Naive thymus-derived CD4-positive, alpha-beta T cell (primary cell): ENCODE measurements around the gene ALPK1. TPM values are rescaled to one million over a fixed set of nuclear protein-coding genes. Genes with fewer than 3 reads are reported as not detected.

Experiments used
- ATAC-seq: fragments of 150-1000 bp; cut with Tn5 transposase; 2 replicates; pipeline ENCODE4 v1.10.0; 2021; ENCODE audit warnings: mild to moderate bottlenecking, moderate library complexity
- CTCF ChIA-PET: fragments of 350-600 bp; sonication (Branson Sonifier 250); formaldehyde crosslinking; loops from one replicate; lab custom pipeline; 2021; ENCODE audit warnings: antibody characterized with exemption; lab: Charles Lee
- POLR2A ChIA-PET: fragments of 350-600 bp; sonication (Branson Sonifier 250); formaldehyde crosslinking; loops from one replicate; lab custom pipeline; 2021; ENCODE audit warnings: antibody characterized with exemption, inconsistent platforms; lab: Charles Lee
- DNase-seq, 9 donors: peaks; one replicate each; pipeline versions ENCODE4 v3.0.0 to v3.0.0-alpha.2; 2020 to 2022; ENCODE audit warnings: mixed read lengths in 1 of 9
- H3K27ac ChIP-seq: one replicate; pipeline ENCODE4 v1.7.0; 2013; ENCODE audit warnings: mild to moderate bottlenecking, low read depth, low read length, moderate library complexity
- H3K27me3 ChIP-seq, 2 donors: one replicate each; pipeline ENCODE4 v1.7.0; 2013; ENCODE audit warnings: low read length in 2 of 2, mild to moderate bottlenecking in 2 of 2, moderate library complexity in 2 of 2; ENCODE audit not compliant: control insufficient read depth in 2 of 2, insufficient read depth in 2 of 2
- H3K36me3 ChIP-seq, 3 experiments: 1 replicate in 2 of 3; 2 replicates in 1 of 3; pipeline ENCODE4 v1.7.0; 2013; ENCODE audit warnings: low read length in 3 of 3, mild to moderate bottlenecking in 3 of 3, moderate library complexity in 1 of 3; ENCODE audit not compliant: insufficient read depth in 3 of 3, control insufficient read depth in 2 of 3
- H3K4me1 ChIP-seq, 2 donors: one replicate each; pipeline ENCODE4 v1.7.0; 2013; ENCODE audit warnings: low read length in 2 of 2, mild to moderate bottlenecking in 2 of 2, moderate library complexity in 1 of 2; ENCODE audit not compliant: control insufficient read depth in 2 of 2, insufficient read depth in 2 of 2
- H3K4me3 ChIP-seq: 2 replicates; pipeline ENCODE4 v1.7.0; 2013; ENCODE audit warnings: mild to moderate bottlenecking, low read length
- H3K9me3 ChIP-seq, 3 experiments: 1 replicate in 2 of 3; 2 replicates in 1 of 3; pipeline ENCODE4 v1.7.0; 2013; ENCODE audit warnings: low read length in 3 of 3; ENCODE audit not compliant: control insufficient read depth in 2 of 3
- H3K27ac Mint-ChIP-seq, 9 donors: one replicate each; pipeline ENCODE4 v1.8.0; 2020 to 2022; ENCODE audit warnings: mixed read lengths in 9 of 9, mild to moderate bottlenecking in 8 of 9, moderate library complexity in 5 of 9, inconsistent platforms in 2 of 9
- H3K27me3 Mint-ChIP-seq, 5 donors: one replicate each; pipeline ENCODE4 v1.8.0; 2021 to 2022; ENCODE audit warnings: mixed read lengths in 5 of 5, mild to moderate bottlenecking in 1 of 5
- H3K36me3 Mint-ChIP-seq, 5 donors: one replicate each; pipeline ENCODE4 v1.8.0; 2020 to 2022; ENCODE audit warnings: mixed read lengths in 5 of 5, mild to moderate bottlenecking in 3 of 5, inconsistent platforms in 1 of 5
- H3K4me1 Mint-ChIP-seq, 7 donors: one replicate each; pipeline ENCODE4 v1.8.0; 2020 to 2022; ENCODE audit warnings: mixed read lengths in 7 of 7, mild to moderate bottlenecking in 3 of 7, inconsistent platforms in 1 of 7
- H3K4me3 Mint-ChIP-seq, 10 donors: one replicate each; pipeline ENCODE4 v1.8.0; 2020 to 2022; ENCODE audit warnings: mild to moderate bottlenecking in 10 of 10, mixed read lengths in 10 of 10, moderate library complexity in 6 of 10, inconsistent platforms in 2 of 10
- H3K9me3 Mint-ChIP-seq, 11 donors: one replicate each; pipeline ENCODE4 v1.8.0; 2020 to 2022; ENCODE audit warnings: mixed read lengths in 11 of 11, mild to moderate bottlenecking in 4 of 11, inconsistent platforms in 1 of 11, moderate library complexity in 1 of 11
- intact Hi-C, 2 donors: fragments of 100-400 bp; cut with micrococcal nuclease; formaldehyde crosslinking; loops; one replicate each; pipeline ENCODE4 v1.15.1; 2023
- polyA plus RNA-seq, 2 donors: library from polyadenylated mRNA; unstranded; fragments of 300-500 nt; fragmentation: Illumina TruSeq; gene quantifications; one replicate each; pipeline ENCODE4 v1.2.3, GENCODE V29; 2021
- total RNA-seq, 6 experiments: library from RNA in 5 of 6; stranded (reverse) in 5 of 6; gene quantifications; 1 replicate in 5 of 6; 2 replicates in 1 of 6; pipeline ENCODE4 v1.2.3 and lab custom pipeline; 2021 to 2026

The ALPK1 gene
- total and polyA plus RNA-seq, 7 experiments from 2014 or later = 5.0 to 35.0 (median 18.8) TPM

DNA sequence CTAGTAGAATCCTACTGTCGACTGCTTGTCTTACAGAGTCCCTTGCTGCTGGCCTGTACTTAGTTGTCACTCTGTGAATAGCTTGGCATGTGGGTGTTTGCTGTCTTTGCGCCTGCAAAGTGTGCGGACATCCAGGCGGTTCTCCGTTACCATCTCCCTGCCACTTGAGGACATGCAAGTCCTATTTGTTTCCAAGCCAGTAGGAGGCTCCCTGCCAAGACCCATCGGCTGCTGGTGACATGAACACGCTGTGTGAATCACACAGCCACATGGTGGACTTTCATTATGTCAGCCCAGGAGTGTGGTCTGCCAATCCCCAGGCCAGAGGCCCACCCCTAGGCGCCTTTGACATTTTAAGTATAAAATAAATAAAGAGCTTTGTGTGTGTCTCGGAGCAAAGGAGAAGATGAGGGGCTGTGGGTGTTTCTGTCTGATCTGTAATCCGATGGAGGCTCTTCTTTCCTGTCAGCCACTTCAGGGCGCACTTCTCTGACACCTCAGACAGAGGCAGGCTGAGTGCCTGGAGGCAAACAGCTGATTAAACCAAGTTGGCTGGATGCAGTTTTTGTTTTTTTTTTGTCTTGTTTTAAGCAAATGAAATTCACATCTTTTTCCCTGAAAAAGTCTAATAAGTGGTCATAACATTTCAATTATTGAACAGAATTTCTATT lies 51.5 kb downstream of the ALPK1 start:
- H3K27ac ChIP-seq = no peak overlapping the region
- no peaks in the 10 kb centered on the region for H3K4me1 ChIP-seq
- Mint-ChIP-seq H3K9me3 (peaks cover 0 to 15% (median 0%) of the 10 kb centered on the region in 11 donors), H3K36me3 (peaks cover 3 to 43% (median 29%) of the 10 kb centered on the region in 5 donors), H3K27ac (no peak overlapping the region), H3K4me3 (no peak overlapping the region), H3K27me3 (no peaks in the 10 kb centered on the region), H3K4me1 (no peaks in the 10 kb centered on the region)
- no peaks in the 10 kb centered on the region for H3K9me3 ChIP-seq
- intact Hi-C loops = no loop called here
- no peaks in the 10 kb centered on the region for H3K36me3 ChIP-seq
- ATAC-seq = no peak
- H3K4me3 ChIP-seq = no peak overlapping the region
- DNase-seq = no peak
- CTCF ChIA-PET = no interaction called here
- POLR2A ChIA-PET = no interaction called here
- no peaks in the 10 kb centered on the region for H3K27me3 ChIP-seq

DNA sequence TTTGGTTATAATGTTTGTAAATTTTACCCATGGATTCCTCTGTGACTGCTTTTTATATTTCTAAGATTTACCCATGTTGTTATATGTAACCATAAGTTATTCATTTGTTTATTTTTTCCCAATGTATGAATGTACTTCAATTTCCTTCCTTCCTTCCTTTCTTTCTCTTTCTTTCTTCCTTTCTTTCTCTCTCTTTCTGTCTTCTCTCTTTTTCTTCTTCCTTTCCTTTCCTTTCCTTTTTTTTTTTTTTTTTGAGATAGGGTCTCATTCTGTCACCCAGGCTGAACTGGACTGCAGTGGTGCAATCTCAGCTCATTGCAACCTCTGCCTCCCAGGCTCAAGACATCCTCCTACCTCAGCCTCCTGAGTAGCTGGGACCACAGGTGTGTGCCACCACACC lies 55.6 kb downstream of the ALPK1 start:
- Mint-ChIP-seq H3K36me3 (peaks cover 7 to 57% (median 41%) of the 10 kb centered on the region in 5 donors), H3K27me3 (no peaks in the 10 kb centered on the region), H3K4me1 (no peaks in the 10 kb centered on the region), H3K4me3 (no peak overlapping the region), H3K9me3 (peaks cover 0 to 15% (median 0%) of the 10 kb centered on the region in 11 donors), H3K27ac (no peak overlapping the region)
- ChIA-PET POLR2A (no interaction called here), CTCF (no interaction called here)
- Histone ChIP-seq H3K9me3 (no peaks in the 10 kb centered on the region), H3K27ac (no peak overlapping the region), H3K4me3 (no peak overlapping the region), H3K27me3 (no peaks in the 10 kb centered on the region), H3K36me3 (peaks cover 0 to 8% (median 0%) of the 10 kb centered on the region in 3 experiments), H3K4me1 (no peaks in the 10 kb centered on the region)
- ATAC-seq (no peak), DNase-seq (no peak)
- intact Hi-C loops = no loop called here

DNA sequence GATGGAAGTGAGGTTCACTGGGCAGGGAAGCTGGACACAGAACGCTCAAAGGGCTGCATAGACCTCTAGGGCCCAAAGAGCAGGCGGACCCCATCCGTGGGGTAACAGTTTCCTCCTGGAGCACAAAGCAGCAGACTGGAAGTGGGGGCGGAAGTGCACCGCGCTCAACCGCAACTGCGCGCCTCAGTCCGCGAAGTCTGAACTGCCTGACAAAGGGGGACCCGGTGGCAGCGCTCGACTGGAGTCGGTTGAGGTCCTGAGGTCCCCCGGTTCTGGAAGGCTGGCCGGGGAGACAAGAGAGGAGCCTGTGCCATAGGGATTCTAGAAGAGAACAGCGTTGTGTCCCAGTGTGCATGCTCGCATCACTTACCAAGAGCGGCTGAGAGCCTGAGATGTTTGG lies 58.5 kb downstream of the ALPK1 start:
- intact Hi-C loops = no loop called here
- Mint-ChIP-seq H3K27ac (no peak overlapping the region), H3K4me1 (no peaks in the 10 kb centered on the region), H3K27me3 (no peaks in the 10 kb centered on the region), H3K36me3 (peaks cover under 1 to 61% (median 47%) of the 10 kb centered on the region in 5 donors), H3K9me3 (peaks cover 0 to 13% (median 1%) of the 10 kb centered on the region in 11 donors), H3K4me3 (no peak overlapping the region)
- H3K27me3 ChIP-seq = peaks cover 0 to 2% of the 10 kb centered on the region in 2 donors
- DNase-seq (no peak), ATAC-seq (no peak)
- H3K27ac ChIP-seq = no peak overlapping the region
- POLR2A ChIA-PET = interaction anchor here (0.6 kb wide), 1 partner anchor 9 kb away, joined by 3 read pairs; no protein-coding TSS in a partner anchor
- H3K4me1 ChIP-seq = no peaks in the 10 kb centered on the region
- peaks cover 0 to 21% (median 0%) of the 10 kb centered on the region in 3 experiments for H3K36me3 ChIP-seq
- no peaks in the 10 kb centered on the region for H3K9me3 ChIP-seq
- CTCF ChIA-PET = no interaction called here
- no peak overlapping the region for H3K4me3 ChIP-seq

GRCh38 chr4:112357453-112357852 lies 60.3 kb downstream of the ALPK1 start:
- peaks cover 12 to 66% (median 48%) of the 10 kb centered on the region in 5 donors for H3K36me3 Mint-ChIP-seq
- H3K4me1 Mint-ChIP-seq = no peaks in the 10 kb centered on the region
- no peak for ATAC-seq

GRCh38 chr4:112357897-112358296 lies 60.7 kb downstream of the ALPK1 start:
- intact Hi-C loops = no loop called here
- Histone ChIP-seq H3K36me3 (peaks cover 0 to 21% (median 0%) of the 10 kb centered on the region in 3 experiments), H3K27ac (no peak overlapping the region), H3K9me3 (no peaks in the 10 kb centered on the region), H3K4me3 (no peak overlapping the region), H3K27me3 (peaks cover 0 to 4% of the 10 kb centered on the region in 2 donors), H3K4me1 (no peaks in the 10 kb centered on the region)
- Mint-ChIP-seq H3K27ac (no peak overlapping the region), H3K27me3 (no peaks in the 10 kb centered on the region), H3K4me1 (no peaks in the 10 kb centered on the region), H3K36me3 (peaks cover 14 to 66% (median 49%) of the 10 kb centered on the region in 5 donors), H3K4me3 (no peak overlapping the region), H3K9me3 (peaks cover 0 to 20% (median 10%) of the 10 kb centered on the region in 11 donors)
- ATAC-seq = no peak
- DNase-seq = no peak
- ChIA-PET POLR2A (no interaction called here), CTCF (no interaction called here)

More at GRCh38 chr4:112357453-112357852, 60.3 kb downstream of the ALPK1 start:
- Histone ChIP-seq H3K4me3 (no peak overlapping the region), H3K36me3 (peaks cover 0 to 21% (median 0%) of the 10 kb centered on the region in 3 experiments), H3K27me3 (peaks cover 0 to 4% of the 10 kb centered on the region in 2 donors), H3K4me1 (no peaks in the 10 kb centered on the region), H3K27ac (no peak overlapping the region), H3K9me3 (no peaks in the 10 kb centered on the region)
- DNase-seq = no peak
- intact Hi-C loops = no loop called here
- CTCF ChIA-PET = no interaction called here
- POLR2A ChIA-PET = no interaction called here
- Mint-ChIP-seq H3K27ac (no peak overlapping the region), H3K4me3 (no peak overlapping the region), H3K9me3 (peaks cover 0 to 18% (median 8%) of the 10 kb centered on the region in 11 donors), H3K27me3 (no peaks in the 10 kb centered on the region)

GRCh38 chr4:112358415-112358814 lies 61.2 kb downstream of the ALPK1 start:
- CTCF ChIA-PET = no interaction called here
- DNase-seq (no peak), ATAC-seq (no peak)
- intact Hi-C loops = no loop called here
- H3K27ac Mint-ChIP-seq = no peak overlapping the region
- Histone ChIP-seq H3K27ac (no peak overlapping the region), H3K4me3 (no peak overlapping the region), H3K9me3 (no peaks in the 10 kb centered on the region), H3K36me3 (peaks cover 0 to 21% (median 0%) of the 10 kb centered on the region in 3 experiments), H3K4me1 (no peaks in the 10 kb centered on the region), H3K27me3 (peaks cover 0 to 4% of the 10 kb centered on the region in 2 donors)
- H3K4me1 Mint-ChIP-seq = no peaks in the 10 kb centered on the region
- peak overlapping the region in 1 of 10 donors; percentile 34 for H3K4me3 Mint-ChIP-seq
- H3K36me3 Mint-ChIP-seq = peaks cover 18 to 64% (median 45%) of the 10 kb centered on the region in 5 donors
- POLR2A ChIA-PET = no interaction called here
- peaks cover 5 to 21% (median 10%) of the 10 kb centered on the region in 11 donors for H3K9me3 Mint-ChIP-seq
- no peaks in the 10 kb centered on the region for H3K27me3 Mint-ChIP-seq
